ENCODE data around the gene KLK7.

GRCh38 chr19:51000426-51000825 lies 16.7 kb upstream of the KLK7 start:
- TF ChIP-seq CTCF (IDR thresholded peaks at IDR 0.05; ENCODE audit: poor library complexity): no peak
- TF ChIP-seq EZH2phosphoT487 (IDR thresholded peaks at IDR 0.05; ENCODE audit: low read depth, severe bottlenecking, unreplicated experiment): no peak

Data from hepatocyte (in vitro differentiated cells).